Thoracic aorta (tissue), 2 donors: ENCODE measurements around the gene TMC5. TPM values are rescaled to one million over a fixed set of nuclear protein-coding genes. Genes with fewer than 3 reads are reported as not detected.
"Not testable (repeated sequence)": the region's sequence is repeated elsewhere in the genome, so short reads cannot be mapped to it uniquely, and the experiment has no call there.

Source experiments
- ATAC-seq: fragments of 150-250 bp; one replicate; pipeline ENCODE4 v1.8.0; 2017; ENCODE audit warnings: low read depth; ENCODE audit not compliant: insufficient number of reproducible peaks, low FRiP score
- DNase-seq: peaks from one replicate; pipeline ENCODE4 v3.0.0-alpha.2; 2020; ENCODE audit warnings: low spot score
- H3K27ac ChIP-seq, 2 donors: fragments of 200-600 bp; sonication (generic); 1 replicate in 1 of 2; 2 replicates in 1 of 2; pipeline ENCODE4 v1.5.1; 2016; ENCODE audit warnings: mild to moderate bottlenecking in 2 of 2, moderate library complexity in 2 of 2
- H3K27me3 ChIP-seq: fragments of 200-600 bp; sonication (generic); replicated peaks from 2 replicates; pipeline ENCODE4 v1.6.0; 2016; ENCODE audit warnings: mild to moderate bottlenecking; ENCODE audit not compliant: insufficient read depth
- H3K36me3 ChIP-seq: fragments of 200-600 bp; sonication (generic); one replicate; pipeline ENCODE4 v1.5.1; 2016
- H3K4me1 ChIP-seq, 2 donors: fragments of 200-600 bp; sonication (generic); 1 replicate in 1 of 2; 2 replicates in 1 of 2; pipeline versions ENCODE4 v1.5.1 to v1.6.0; 2016; ENCODE audit warnings: low read depth in 2 of 2, mild to moderate bottlenecking in 1 of 2; ENCODE audit not compliant: control insufficient read depth in 1 of 2
- H3K4me3 ChIP-seq: fragments of 200-600 bp; sonication (generic); 2 replicates; pipeline ENCODE4 v1.5.1; 2016; ENCODE audit warnings: mild to moderate bottlenecking
- H3K9me3 ChIP-seq: fragments of 200-600 bp; sonication (generic); 2 replicates; pipeline ENCODE4 v1.5.1; 2016
- CTCF ChIP-seq: fragments of 200-600 bp; sonication (generic); IDR thresholded peaks from one replicate; pipeline ENCODE4 v1.5.1; 2019; ENCODE audit warnings: antibody characterized with exemption
- total RNA-seq, 2 donors: library from RNA; depleted of rRNA; stranded (reverse); fragments of >200 nt; gene quantifications; one replicate each; pipeline versions ENCODE4 v1.1.0 to v1.2.3, GENCODE V29; 2016

TMC5 gene
- total RNA-seq, 2 donors from 2014 or later = 0.71 TPM; not detected in 1

DNA sequence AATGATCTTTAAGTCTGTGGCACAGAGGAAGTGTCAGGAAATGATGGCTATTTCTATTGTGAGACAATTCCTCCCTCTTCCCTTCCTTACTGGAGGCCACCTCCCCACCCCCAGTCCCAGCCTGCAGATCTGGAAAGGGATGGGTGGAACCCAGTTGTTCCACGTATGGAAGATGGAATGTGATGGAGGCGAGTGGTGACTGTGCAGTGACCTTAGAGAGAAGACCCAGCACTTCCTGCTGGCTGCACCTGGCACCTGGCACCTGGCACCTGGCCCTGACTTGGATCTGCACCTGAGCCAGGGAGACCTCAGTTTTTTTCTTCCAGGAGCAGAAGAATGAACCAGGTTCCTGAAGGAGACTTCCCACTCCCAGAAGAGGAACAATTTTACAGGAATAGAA lies 33.0 kb upstream of the TMC5 start:
- Histone ChIP-seq H3K4me3 (no peak overlapping the region), H3K36me3 (no peaks in the 10 kb centered on the region), H3K27me3 (no peaks in the 10 kb centered on the region), H3K27ac (no peak overlapping the region), H3K9me3 (no peaks in the 10 kb centered on the region), H3K4me1 (peaks cover 0 to 10% of the 10 kb centered on the region in 2 donors)
- ATAC-seq = no peak
- no peak for DNase-seq
- no peak for TF ChIP-seq CTCF

DNA sequence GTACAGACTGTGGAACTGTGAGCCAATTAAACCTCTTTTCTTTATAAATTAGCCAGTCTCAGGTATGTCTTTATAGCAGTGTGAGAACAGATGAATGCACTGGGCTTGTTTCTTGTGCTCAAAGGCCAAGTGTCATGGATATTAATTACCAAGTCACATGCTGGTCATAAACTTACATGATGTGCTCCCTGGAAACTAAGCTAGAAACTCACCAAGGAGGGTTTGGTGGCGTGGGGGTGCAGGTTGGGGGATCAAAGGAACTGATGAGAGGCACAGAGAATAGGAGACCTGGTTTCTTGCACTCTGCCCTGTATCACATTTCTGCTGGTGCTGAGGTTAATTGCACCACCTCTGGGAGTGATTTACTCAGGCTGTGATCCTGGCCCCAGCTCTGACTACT lies 31.2 kb upstream of the TMC5 start:
- Histone ChIP-seq H3K9me3 (no peaks in the 10 kb centered on the region), H3K27me3 (no peaks in the 10 kb centered on the region), H3K4me3 (no peak overlapping the region), H3K36me3 (no peaks in the 10 kb centered on the region), H3K27ac (no peak overlapping the region), H3K4me1 (no peaks in the 10 kb centered on the region)
- ATAC-seq = no peak
- no peak for TF ChIP-seq CTCF
- DNase-seq = no peak

DNA sequence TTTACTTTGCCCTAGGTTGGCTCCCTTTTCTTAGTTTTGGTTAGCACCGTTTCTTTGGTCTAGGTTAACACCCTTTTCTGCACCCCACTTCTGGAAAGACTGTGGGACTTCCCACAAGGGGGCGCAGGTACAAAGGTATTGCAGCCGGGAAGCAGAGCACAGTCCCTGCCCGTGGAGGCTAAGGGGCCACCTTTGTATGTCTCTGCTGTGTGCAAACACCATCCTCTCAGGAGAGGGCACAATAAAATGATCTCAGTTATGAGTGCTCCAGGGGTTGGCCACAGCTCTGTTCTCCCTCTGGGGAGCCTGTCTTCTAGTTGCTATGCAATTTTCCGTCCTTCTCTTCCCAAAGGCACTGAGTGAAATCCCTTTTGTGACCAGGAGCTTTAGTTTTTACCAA lies 28.4 kb upstream of the TMC5 start:
- Histone ChIP-seq H3K4me3 (no peak overlapping the region), H3K27ac (no peak overlapping the region), H3K4me1 (no peaks in the 10 kb centered on the region), H3K27me3 (no peaks in the 10 kb centered on the region), H3K36me3 (no peaks in the 10 kb centered on the region), H3K9me3 (no peaks in the 10 kb centered on the region)
- TF ChIP-seq CTCF = peak; percentile 12
- no peak for ATAC-seq
- no peak for DNase-seq

GRCh38 chr16:19391185-19391776 lies 26.4 kb upstream of the TMC5 start:
- H3K9me3 ChIP-seq, H3K27me3 ChIP-seq, DNase-seq: not testable (repeated sequence)

DNA sequence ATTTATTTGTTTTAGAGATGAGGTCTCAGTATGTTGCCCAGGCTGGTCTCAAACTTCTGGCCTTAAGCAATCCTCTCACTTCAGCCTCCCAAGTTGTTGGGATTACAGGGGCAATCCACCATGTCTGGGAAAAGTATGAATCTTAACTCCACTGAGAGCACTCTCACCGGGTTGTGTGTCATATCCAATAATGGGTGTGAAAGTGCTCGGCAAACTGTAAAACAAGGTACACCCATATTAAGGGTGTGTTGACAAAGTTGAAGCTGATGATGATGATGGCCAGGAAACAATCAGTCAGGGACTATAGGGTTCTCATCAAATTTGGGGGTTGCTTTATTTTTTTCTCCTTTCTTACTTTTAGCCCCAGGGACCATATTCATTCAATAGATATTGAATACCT lies 25.3 kb upstream of the TMC5 start:
- no peaks in the 10 kb centered on the region for H3K4me1 ChIP-seq

More at GRCh38 chr16:19391185-19391776, 26.4 kb upstream of the TMC5 start:
- not testable (repeated sequence) for H3K4me1 ChIP-seq, H3K27ac ChIP-seq, H3K4me3 ChIP-seq, H3K36me3 ChIP-seq, ATAC-seq

More for the DNA sequence above, 25.3 kb upstream of the TMC5 start:
- Histone ChIP-seq H3K9me3 (no peaks in the 10 kb centered on the region), H3K27ac (no peak overlapping the region), H3K4me3 (no peak overlapping the region), H3K36me3 (no peaks in the 10 kb centered on the region), H3K27me3 (no peaks in the 10 kb centered on the region)
- DNase-seq (no peak), ATAC-seq (no peak)
- no peak for TF ChIP-seq CTCF
